HG03196 (cell line): Measurements from ENCODE around the gene PTPA.
"Not testable (repeated sequence)": the region's sequence is repeated elsewhere in the genome, so short reads cannot be mapped to it uniquely, and the experiment has no call there.

Experiments used
- ATAC-seq: cut with Tn5 transposase; IDR thresholded peaks from one replicate; pipeline ENCODE4 v1.9.1; 2021; ENCODE audit not compliant: unreplicated experiment

PTPA gene

GRCh38 chr9:129197045-129197444 lies 85.8 kb downstream of the PTPA start:
- not testable (repeated sequence) for ATAC-seq

- ATAC-seq, result no peak
These were observed 86.7 kb downstream of the PTPA start for GRCh38 chr9:129197978-129198318.
